ENCODE results near the gene PKN1. TPM values are rescaled to one million over a fixed set of nuclear protein-coding genes. Genes with fewer than 3 reads are reported as not detected.

PKN1 gene
- total RNA-seq, 2 experiments from 2014 or later = 171 TPM

DNA sequence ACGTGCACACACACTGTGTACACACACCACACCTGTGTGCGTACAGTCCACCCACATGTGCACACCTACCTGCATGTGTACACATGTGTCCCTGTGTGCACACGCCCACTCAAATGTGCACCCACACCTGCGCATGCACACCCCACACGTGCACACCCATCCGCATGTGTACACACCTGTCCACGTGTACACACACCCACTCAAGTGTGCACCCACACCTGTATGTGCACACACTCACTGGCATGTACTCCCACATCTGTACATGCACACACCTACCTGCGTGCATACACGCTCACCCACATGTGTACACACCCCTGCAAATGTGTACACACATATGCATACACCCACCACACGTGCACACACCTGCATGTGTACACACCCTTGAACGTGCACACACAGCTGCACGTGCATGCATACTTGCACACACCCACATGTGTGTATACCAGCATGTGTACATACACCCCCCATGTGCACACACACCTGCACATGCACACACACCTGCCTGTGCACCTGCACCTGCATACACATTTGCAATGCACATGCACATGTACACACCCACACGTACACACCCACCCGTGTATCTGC is 10.6 kb downstream of the PKN1 start:
- peak overlapping the region; percentile 58 for H3K4me3 Mint-ChIP-seq
- CTCF ChIA-PET = no interaction called here

DNA sequence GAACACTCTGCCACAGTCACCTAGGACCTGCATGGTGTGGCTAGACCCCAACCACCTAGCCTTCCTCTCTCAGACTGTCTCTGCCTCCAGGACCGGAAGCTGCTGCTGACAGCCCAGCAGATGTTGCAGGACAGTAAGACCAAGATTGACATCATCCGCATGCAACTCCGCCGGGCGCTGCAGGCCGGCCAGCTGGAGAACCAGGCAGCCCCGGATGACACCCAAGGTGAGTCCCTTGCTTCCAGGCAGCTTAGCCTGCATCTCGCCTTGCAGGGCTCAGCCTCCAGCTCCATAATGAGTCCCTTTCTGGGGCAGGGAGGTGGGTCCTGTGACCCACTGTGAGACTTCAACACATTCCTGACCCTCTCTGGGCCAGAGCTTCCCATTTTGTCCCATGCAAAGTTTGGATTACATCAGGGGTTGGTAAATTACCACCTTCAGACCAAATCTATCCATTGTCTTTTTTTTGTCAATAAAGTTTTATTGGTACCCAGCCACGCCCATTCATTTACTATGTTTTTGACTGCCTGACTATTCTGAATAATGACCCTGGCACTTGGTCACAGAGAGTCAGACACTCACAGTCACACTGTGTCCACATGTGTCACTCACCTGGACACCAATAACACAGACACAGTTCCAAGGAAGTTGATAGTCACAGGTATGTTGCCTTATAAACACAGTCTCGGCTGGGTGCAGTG is 13.4 kb downstream of the PKN1 start:
- Histone ChIP-seq H3K9me3 (ENCODE audit: control insufficient read depth in 1 of 2, insufficient read depth in 1 of 2, low read length in 2 of 2) (peaks cover 0 to 4% of the 10 kb centered on the region in 2 experiments), H3K4me1 (ENCODE audit: insufficient read depth, low read length) (peaks cover 43% of the 10 kb centered on the region), H3K27ac (ENCODE audit: low read depth in 1 of 2, low read length in 2 of 2) (no peak overlapping the region), H3K27me3 (ENCODE audit: control insufficient read depth in 1 of 2, insufficient read depth in 2 of 2, low read length in 2 of 2) (no peaks in the 10 kb centered on the region), H3K4me3 (ENCODE audit: low read length) (no peak overlapping the region), H3K36me3 (ENCODE audit: insufficient read depth, low read length) (peaks cover 87% of the 10 kb centered on the region)
- peaks cover 26% of the 10 kb centered on the region for H3K4me1 Mint-ChIP-seq (ENCODE audit: low read depth)
- no peaks in the 10 kb centered on the region for H3K9me3 Mint-ChIP-seq
- H3K36me3 Mint-ChIP-seq (ENCODE audit: low read depth) = peaks cover 82% of the 10 kb centered on the region
- ChIA-PET CTCF (interaction anchor here (0.6 kb wide), 1 partner anchor 41 kb away, joined by 3 read pairs; no protein-coding TSS in a partner anchor), POLR2A (interaction anchor here (0.6 to 0.9 kb wide), 2 partner anchors 9 to 26 kb away, joined by 3 read pairs; no protein-coding TSS in a partner anchor)
- intact Hi-C loops (cut with DNase I, micrococcal nuclease) = no loop called here
- no peak overlapping the region for H3K4me3 Mint-ChIP-seq
- ATAC-seq (ENCODE audit: poor library complexity) (no peak), DNase-seq (no peak)
- H3K27me3 Mint-ChIP-seq = no peaks in the 10 kb centered on the region
- no peak overlapping the region for H3K27ac Mint-ChIP-seq
- TF ChIP-seq, protein P1, sequence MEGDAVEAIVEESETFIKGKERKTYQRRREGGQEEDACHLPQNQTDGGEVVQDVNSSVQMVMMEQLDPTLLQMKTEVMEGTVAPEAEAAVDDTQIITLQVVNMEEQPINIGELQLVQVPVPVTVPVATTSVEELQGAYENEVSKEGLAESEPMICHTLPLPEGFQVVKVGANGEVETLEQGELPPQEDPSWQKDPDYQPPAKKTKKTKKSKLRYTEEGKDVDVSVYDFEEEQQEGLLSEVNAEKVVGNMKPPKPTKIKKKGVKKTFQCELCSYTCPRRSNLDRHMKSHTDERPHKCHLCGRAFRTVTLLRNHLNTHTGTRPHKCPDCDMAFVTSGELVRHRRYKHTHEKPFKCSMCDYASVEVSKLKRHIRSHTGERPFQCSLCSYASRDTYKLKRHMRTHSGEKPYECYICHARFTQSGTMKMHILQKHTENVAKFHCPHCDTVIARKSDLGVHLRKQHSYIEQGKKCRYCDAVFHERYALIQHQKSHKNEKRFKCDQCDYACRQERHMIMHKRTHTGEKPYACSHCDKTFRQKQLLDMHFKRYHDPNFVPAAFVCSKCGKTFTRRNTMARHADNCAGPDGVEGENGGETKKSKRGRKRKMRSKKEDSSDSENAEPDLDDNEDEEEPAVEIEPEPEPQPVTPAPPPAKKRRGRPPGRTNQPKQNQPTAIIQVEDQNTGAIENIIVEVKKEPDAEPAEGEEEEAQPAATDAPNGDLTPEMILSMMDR (IDR thresholded peaks at IDR 0.05) = no peak

More for the DNA sequence above, 10.6 kb downstream of the PKN1 start:
- H3K4me1 Mint-ChIP-seq (ENCODE audit: low read depth) = peaks cover 41% of the 10 kb centered on the region
- TF ChIP-seq, protein P1 (IDR thresholded peaks at IDR 0.05) = no peak
- DNase-seq (no peak), ATAC-seq (ENCODE audit: poor library complexity) (no peak)
- H3K36me3 Mint-ChIP-seq (ENCODE audit: low read depth) = peaks cover 71% of the 10 kb centered on the region
- H3K9me3 ChIP-seq (ENCODE audit: control insufficient read depth in 1 of 2, insufficient read depth in 1 of 2, low read length in 2 of 2) = no peaks in the 10 kb centered on the region
- H3K36me3 ChIP-seq (ENCODE audit: insufficient read depth, low read length) = peaks cover 68% of the 10 kb centered on the region
- no peaks in the 10 kb centered on the region for H3K27me3 Mint-ChIP-seq
- intact Hi-C loops (cut with DNase I, micrococcal nuclease) = no loop called here
- POLR2A ChIA-PET = no interaction called here
- H3K27ac Mint-ChIP-seq = no peak overlapping the region
- no peak overlapping the region for H3K27ac ChIP-seq (ENCODE audit: low read depth in 1 of 2, low read length in 2 of 2)
- no peaks in the 10 kb centered on the region for H3K9me3 Mint-ChIP-seq
- H3K4me3 ChIP-seq (ENCODE audit: low read length) = no peak overlapping the region
- no peaks in the 10 kb centered on the region for H3K27me3 ChIP-seq (ENCODE audit: control insufficient read depth in 1 of 2, insufficient read depth in 2 of 2, low read length in 2 of 2)
- H3K4me1 ChIP-seq (ENCODE audit: insufficient read depth, low read length) = peaks cover 58% of the 10 kb centered on the region

DNA sequence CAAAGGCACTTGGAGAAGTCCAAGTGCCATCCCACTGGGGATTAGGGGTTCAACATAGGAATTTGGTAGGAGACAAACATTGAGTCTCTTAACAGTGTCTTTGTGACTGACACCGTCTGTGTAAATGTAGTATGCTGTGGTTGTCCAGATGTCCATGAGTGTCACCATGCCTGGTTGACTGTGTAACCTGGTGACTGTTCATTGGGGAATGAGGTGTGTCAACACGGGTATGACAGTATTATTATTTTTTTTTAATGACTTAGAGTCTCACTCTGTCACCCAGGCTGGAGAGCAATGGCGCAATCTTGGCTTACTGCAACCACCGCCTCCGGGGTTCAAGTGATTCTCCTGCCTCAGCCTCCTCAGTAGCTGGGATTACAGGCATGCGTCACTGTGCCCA is 16.2 kb downstream of the PKN1 start:
- no peak overlapping the region for H3K27ac ChIP-seq (ENCODE audit: low read depth in 1 of 2, low read length in 2 of 2)
- ChIA-PET POLR2A (no interaction called here), CTCF (no interaction called here)
- Mint-ChIP-seq H3K4me3 (no peak overlapping the region), H3K9me3 (no peaks in the 10 kb centered on the region), H3K36me3 (ENCODE audit: low read depth) (peaks cover 84% of the 10 kb centered on the region), H3K4me1 (ENCODE audit: low read depth) (peaks cover 16% of the 10 kb centered on the region), H3K27me3 (no peaks in the 10 kb centered on the region), H3K27ac (no peak overlapping the region)
- DNase-seq = no peak
- peaks cover 19% of the 10 kb centered on the region for H3K4me1 ChIP-seq (ENCODE audit: insufficient read depth, low read length)
- no peak overlapping the region for H3K4me3 ChIP-seq (ENCODE audit: low read length)
- H3K36me3 ChIP-seq (ENCODE audit: insufficient read depth, low read length) = peaks cover 82% of the 10 kb centered on the region
- intact Hi-C loops (cut with DNase I, micrococcal nuclease) = no loop called here
- no peaks in the 10 kb centered on the region for H3K27me3 ChIP-seq (ENCODE audit: control insufficient read depth in 1 of 2, insufficient read depth in 2 of 2, low read length in 2 of 2)
- TF ChIP-seq, protein P1 (IDR thresholded peaks at IDR 0.05) = no peak
- no peak for ATAC-seq (ENCODE audit: poor library complexity)
- H3K9me3 ChIP-seq (ENCODE audit: control insufficient read depth in 1 of 2, insufficient read depth in 1 of 2, low read length in 2 of 2) = peaks cover 0 to 4% of the 10 kb centered on the region in 2 experiments
